Breast epithelium (tissue), 4 donors: ENCODE measurements around the gene EDEM1. TPM values are rescaled to one million over a fixed set of nuclear protein-coding genes. Genes with fewer than 3 reads are reported as not detected.

Source experiments
- DNase-seq, 2 donors: peaks; one replicate each; pipeline ENCODE4 v3.0.0-alpha.2; 2019; ENCODE audit warnings: low spot score in 2 of 2
- H3K27ac ChIP-seq, 2 donors: fragments of 200-600 bp; sonication (generic) in 1 of 2; one replicate each; pipeline ENCODE4 v1.5.1; 2016 to 2019; ENCODE audit warnings: mild to moderate bottlenecking in 1 of 2
- H3K27me3 ChIP-seq, 2 donors: fragments of 200-600 bp; sonication (generic) in 1 of 2; one replicate each; pipeline versions ENCODE4 v1.5.1 to v1.6.0; 2017 to 2019; ENCODE audit warnings: control low read depth in 1 of 2, mild to moderate bottlenecking in 1 of 2
- H3K36me3 ChIP-seq: fragments of 200-600 bp; one replicate; pipeline ENCODE4 v1.5.1; 2019
- H3K4me1 ChIP-seq, 2 donors: fragments of 200-600 bp; sonication (generic); one replicate each; pipeline ENCODE4 v1.5.1; 2016 to 2019; ENCODE audit warnings: control low read depth in 1 of 2
- H3K4me3 ChIP-seq, 3 donors: fragments of 200-600 bp; sonication (generic); 1 replicate in 2 of 3; 2 replicates in 1 of 3; pipeline ENCODE4 v1.5.1; 2016 to 2019; ENCODE audit warnings: mild to moderate bottlenecking in 3 of 3, moderate library complexity in 2 of 3
- H3K9me3 ChIP-seq, 2 donors: fragments of 200-600 bp; sonication (generic) in 1 of 2; one replicate each; pipeline ENCODE4 v1.5.1; 2016 to 2019; ENCODE audit warnings: control low read depth in 1 of 2
- CTCF ChIP-seq, 3 donors: fragments of 450-650 bp; IDR thresholded peaks; one replicate each; pipeline ENCODE4 v1.5.1; 2016 to 2017; ENCODE audit warnings: antibody characterized with exemption in 3 of 3, mild to moderate bottlenecking in 3 of 3, moderate library complexity in 3 of 3
- POLR2A ChIP-seq: fragments of 450-650 bp; IDR thresholded peaks from one replicate; pipeline ENCODE4 v1.6.1; 2016; ENCODE audit warnings: antibody characterized with exemption, mild to moderate bottlenecking, moderate library complexity
- POLR2AphosphoS5 ChIP-seq, 3 donors: sonication (generic); formaldehyde crosslinking; IDR thresholded peaks; one replicate each; pipeline ENCODE4 v1.6.1; 2017; ENCODE audit warnings: antibody characterized with exemption in 3 of 3
- intact Hi-C: fragments of 100-400 bp; cut with DNase I; formaldehyde crosslinking; loops from one replicate; pipeline ENCODE4 v1.15.1; 2023; ENCODE audit warnings: low total_unique reads
- total RNA-seq, 3 donors: library from RNA; depleted of rRNA; stranded (reverse); fragments of >200 nt; gene quantifications; one replicate each; pipeline ENCODE4 v1.1.0, GENCODE V29; 2016

EDEM1 gene
- total RNA-seq, 3 donors from 2014 or later: 34.9 to 45.8 (median 42.6) TPM

- intact Hi-C loops: no loop called here
- Histone ChIP-seq H3K27me3 (no peaks in the 10 kb centered on the region), H3K27ac (no peak overlapping the region), H3K4me3 (no peak overlapping the region), H3K9me3 (no peaks in the 10 kb centered on the region), H3K36me3 (peaks cover 4% of the 10 kb centered on the region), H3K4me1 (no peaks in the 10 kb centered on the region)
- DNase-seq: no peak
- no peak for TF ChIP-seq POLR2A
- no peak for TF ChIP-seq POLR2AphosphoS5 (IDR thresholded peaks at IDR 0.05)
- TF ChIP-seq CTCF (IDR thresholded peaks at IDR 0.05): no peak
Measured at GRCh38 chr3:5217824-5218595, 30.5 kb downstream of the EDEM1 start.

GRCh38 chr3:5218815-5219214 is 31.3 kb downstream of the EDEM1 start:
- no peaks in the 10 kb centered on the region for H3K27me3 ChIP-seq
- no peaks in the 10 kb centered on the region for H3K9me3 ChIP-seq
- H3K36me3 ChIP-seq: peaks cover 4% of the 10 kb centered on the region
- no peaks in the 10 kb centered on the region for H3K4me1 ChIP-seq
- intact Hi-C loops: no loop called here
- no peak overlapping the region for H3K4me3 ChIP-seq
- H3K27ac ChIP-seq: no peak overlapping the region
- no peak for TF ChIP-seq CTCF (IDR thresholded peaks at IDR 0.05)
- no peak for TF ChIP-seq POLR2AphosphoS5 (IDR thresholded peaks at IDR 0.05)
- no peak for TF ChIP-seq POLR2A
- DNase-seq: no peak

- no peak overlapping the region for H3K4me3 ChIP-seq
- no peaks in the 10 kb centered on the region for H3K4me1 ChIP-seq
- H3K27me3 ChIP-seq: no peaks in the 10 kb centered on the region
- no peak for DNase-seq
- no peaks in the 10 kb centered on the region for H3K9me3 ChIP-seq
- no peak for TF ChIP-seq POLR2AphosphoS5 (IDR thresholded peaks at IDR 0.05)
- TF ChIP-seq CTCF (IDR thresholded peaks at IDR 0.05): no peak
- no peak for TF ChIP-seq POLR2A
- H3K36me3 ChIP-seq: peaks cover 4% of the 10 kb centered on the region
- intact Hi-C loops: no loop called here
- H3K27ac ChIP-seq: no peak overlapping the region
Measured at GRCh38 chr3:5219216-5219615, 31.7 kb downstream of the EDEM1 start.

- Histone ChIP-seq H3K9me3 (no peaks in the 10 kb centered on the region), H3K4me3 (no peak overlapping the region), H3K4me1 (no peaks in the 10 kb centered on the region), H3K27me3 (no peaks in the 10 kb centered on the region), H3K36me3 (peaks cover 4% of the 10 kb centered on the region), H3K27ac (no peak overlapping the region)
- intact Hi-C loops: no loop called here
- TF ChIP-seq POLR2A (no peak), CTCF (IDR thresholded peaks at IDR 0.05) (no peak), POLR2AphosphoS5 (IDR thresholded peaks at IDR 0.05) (no peak)
- DNase-seq: no peak
Measured at GRCh38 chr3:5220193-5220592, 32.7 kb downstream of the EDEM1 start.

- Histone ChIP-seq H3K4me1 (no peaks in the 10 kb centered on the region), H3K36me3 (peaks cover 4% of the 10 kb centered on the region), H3K4me3 (no peak overlapping the region), H3K9me3 (no peaks in the 10 kb centered on the region), H3K27me3 (no peaks in the 10 kb centered on the region), H3K27ac (no peak overlapping the region)
- intact Hi-C loops: no loop called here
- TF ChIP-seq CTCF (IDR thresholded peaks at IDR 0.05) (no peak), POLR2AphosphoS5 (IDR thresholded peaks at IDR 0.05) (no peak), POLR2A (no peak)
- no peak for DNase-seq
Measured at GRCh38 chr3:5220667-5221431, 33.3 kb downstream of the EDEM1 start.
